Psoas muscle (tissue), 8 donors: ENCODE data around the gene SCN5A. TPM values are rescaled to one million over a fixed set of nuclear protein-coding genes. Genes with fewer than 3 reads are reported as not detected.
A peak's percentile ranks its signal among the peaks of the same experiment; 100 is the strongest.

Experiments
- ATAC-seq, 4 donors: fragments of 200-7000 bp; cut with Tn5 transposase; one replicate each; pipeline ENCODE4 v1.9.1; 2020; ENCODE audit warnings: moderate library complexity in 3 of 4, mild to moderate bottlenecking in 2 of 4
- DNase-seq, 2 donors: peaks; one replicate each; pipeline ENCODE4 v3.0.0-alpha.2; 2020
- H3K27ac ChIP-seq: fragments of 200-600 bp; one replicate; pipeline ENCODE4 v1.8.0; 2022
- H3K27me3 ChIP-seq, 3 donors: fragments of 200-600 bp in 1 of 3; one replicate each; pipeline versions ENCODE4 v1.6.1 to v1.8.0; 2013 to 2022; ENCODE audit warnings: low read length in 2 of 3, mild to moderate bottlenecking in 2 of 3, moderate library complexity in 1 of 3; ENCODE audit not compliant: insufficient read depth in 3 of 3
- H3K36me3 ChIP-seq, 2 donors: fragments of 200-600 bp in 1 of 2; one replicate each; pipeline versions ENCODE4 v1.6.1 to v1.8.0; 2013 to 2022; ENCODE audit warnings: low read depth in 1 of 2, mild to moderate bottlenecking in 1 of 2, moderate library complexity in 1 of 2; ENCODE audit not compliant: insufficient read depth in 1 of 2
- H3K4me1 ChIP-seq: fragments of 200-600 bp; one replicate; pipeline ENCODE4 v1.8.0; 2022
- H3K4me3 ChIP-seq: fragments of 200-600 bp; one replicate; pipeline ENCODE4 v1.8.0; 2022; ENCODE audit warnings: mild to moderate bottlenecking
- H3K9me3 ChIP-seq: fragments of 200-600 bp; one replicate; pipeline ENCODE4 v1.8.0; 2022
- WGBS, 3 donors: extraction: QIAGEN DNeasy Blood & Tissue Kit; methylation state at CpG; one replicate each; pipeline versions ENCODE4 v1.1.6 to v1.1.7; 2013; 5-methylcytosine and 5-hydroxymethylcytosine counted together
- intact Hi-C, 2 donors: fragments of 100-400 bp; cut with DNase I; formaldehyde crosslinking; loops; one replicate each; pipeline versions ENCODE4 v1.11.0 to v1.14.2; 2022
- polyA plus RNA-seq, 3 donors: library from polyadenylated mRNA; stranded (reverse); fragments of 200-250 nt; gene quantifications; one replicate each; pipeline ENCODE4 v1.2.3, GENCODE V29; 2013
- total RNA-seq, 4 donors: library from RNA; stranded (reverse); fragmentation: NEBNext Ultra II Directional in 2 of 4; extraction: Animal tissue kit (Norgen Biotek cat#: 25700) in 2 of 4; gene quantifications; one replicate each; pipeline versions ENCODE4 v1.2.1 to v1.2.4, GENCODE V29; 2021 to 2023
- TF ChIP-seq, protein P1 (sequence below): fragments of 200-600 bp; IDR thresholded peaks from one replicate; pipeline ENCODE4 v1.8.0; 2022; ENCODE audit warnings: antibody characterized with exemption
- donor health status: healthy with polysubstance abuse.
- donor health status: DM: no; HTN: no; CAD: no; lungs with moderate emphysema.
- donor health status: Bipolar disorder and iron deficiency.
- donor health status: healthy.
- donor health status: DM: yes; HTN: yes; CAD: no.
- donor health status: DM: no; HTN: no; CAD: no.
- donor health status: DM: no; HTN: no; CAD: no.
- donor health status: DM: yes; HTN: yes; CAD: no.

SCN5A gene
- total and polyA plus RNA-seq, 7 donors: 0.17 to 34.2 (median 5.7) TPM

DNA sequence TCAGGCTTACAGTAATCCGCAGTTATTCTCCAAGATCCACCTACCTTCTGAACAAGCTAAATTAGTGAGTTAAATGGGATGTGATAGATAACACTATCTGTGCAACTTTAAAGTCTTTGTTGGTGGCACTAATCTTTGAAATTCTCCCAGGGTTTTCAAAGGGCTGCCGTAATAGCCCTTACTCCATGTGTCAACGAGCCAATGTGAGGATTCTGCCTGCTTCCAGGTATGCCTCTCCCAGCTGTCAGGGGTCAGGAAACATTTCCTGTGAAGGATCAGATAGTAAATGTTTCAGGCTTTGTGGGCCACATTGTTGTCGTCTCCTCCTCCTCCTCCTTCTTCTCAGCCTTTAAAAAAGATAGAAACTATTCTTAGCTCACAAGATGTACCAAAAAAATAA, 20.2 kb upstream of the SCN5A start:
- Histone ChIP-seq H3K27ac (no peak overlapping the region), H3K4me1 (no peaks in the 10 kb centered on the region), H3K36me3 (no peaks in the 10 kb centered on the region), H3K4me3 (no peak overlapping the region), H3K27me3 (no peaks in the 10 kb centered on the region), H3K9me3 (no peaks in the 10 kb centered on the region)
- no peak for ATAC-seq
- DNase-seq: no peak
- TF ChIP-seq, protein P1, sequence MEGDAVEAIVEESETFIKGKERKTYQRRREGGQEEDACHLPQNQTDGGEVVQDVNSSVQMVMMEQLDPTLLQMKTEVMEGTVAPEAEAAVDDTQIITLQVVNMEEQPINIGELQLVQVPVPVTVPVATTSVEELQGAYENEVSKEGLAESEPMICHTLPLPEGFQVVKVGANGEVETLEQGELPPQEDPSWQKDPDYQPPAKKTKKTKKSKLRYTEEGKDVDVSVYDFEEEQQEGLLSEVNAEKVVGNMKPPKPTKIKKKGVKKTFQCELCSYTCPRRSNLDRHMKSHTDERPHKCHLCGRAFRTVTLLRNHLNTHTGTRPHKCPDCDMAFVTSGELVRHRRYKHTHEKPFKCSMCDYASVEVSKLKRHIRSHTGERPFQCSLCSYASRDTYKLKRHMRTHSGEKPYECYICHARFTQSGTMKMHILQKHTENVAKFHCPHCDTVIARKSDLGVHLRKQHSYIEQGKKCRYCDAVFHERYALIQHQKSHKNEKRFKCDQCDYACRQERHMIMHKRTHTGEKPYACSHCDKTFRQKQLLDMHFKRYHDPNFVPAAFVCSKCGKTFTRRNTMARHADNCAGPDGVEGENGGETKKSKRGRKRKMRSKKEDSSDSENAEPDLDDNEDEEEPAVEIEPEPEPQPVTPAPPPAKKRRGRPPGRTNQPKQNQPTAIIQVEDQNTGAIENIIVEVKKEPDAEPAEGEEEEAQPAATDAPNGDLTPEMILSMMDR: no peak
- WGBS, 3 donors: 27 to 31% (median 28%) methylated on average over 4 of the region's 4 CpGs
- intact Hi-C loops: no loop called here

DNA sequence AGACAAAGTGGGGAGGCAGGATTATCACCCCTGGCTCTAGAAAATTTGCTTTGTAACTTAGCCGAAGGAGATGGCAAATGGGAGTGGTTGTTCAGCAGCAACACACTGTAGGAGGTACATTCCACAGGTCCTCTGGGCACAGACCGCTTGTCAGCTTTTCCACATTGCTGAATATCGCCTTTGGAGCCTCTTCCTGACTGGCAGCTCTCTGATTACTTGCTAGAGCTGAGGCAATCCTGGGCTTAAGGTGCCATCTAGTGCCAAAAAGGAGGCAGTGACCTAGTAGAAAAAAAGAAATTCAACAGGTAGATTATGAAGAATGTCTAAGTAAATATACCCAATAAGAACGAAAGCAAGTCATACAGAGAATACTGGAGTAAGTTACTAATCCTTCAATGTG, 13.1 kb upstream of the SCN5A start:
- Histone ChIP-seq H3K4me3 (no peak overlapping the region), H3K27me3 (peaks cover 0 to 31% (median 9%) of the 10 kb centered on the region in 3 donors), H3K36me3 (no peaks in the 10 kb centered on the region), H3K27ac (no peak overlapping the region), H3K4me1 (no peaks in the 10 kb centered on the region), H3K9me3 (no peaks in the 10 kb centered on the region)
- no peak for ATAC-seq
- no peak for DNase-seq
- intact Hi-C loops: no loop called here
- WGBS, 3 donors: 30 to 48% (median 40%) methylated on average over 4 of the region's 4 CpGs
- TF ChIP-seq, protein P1: no peak

DNA sequence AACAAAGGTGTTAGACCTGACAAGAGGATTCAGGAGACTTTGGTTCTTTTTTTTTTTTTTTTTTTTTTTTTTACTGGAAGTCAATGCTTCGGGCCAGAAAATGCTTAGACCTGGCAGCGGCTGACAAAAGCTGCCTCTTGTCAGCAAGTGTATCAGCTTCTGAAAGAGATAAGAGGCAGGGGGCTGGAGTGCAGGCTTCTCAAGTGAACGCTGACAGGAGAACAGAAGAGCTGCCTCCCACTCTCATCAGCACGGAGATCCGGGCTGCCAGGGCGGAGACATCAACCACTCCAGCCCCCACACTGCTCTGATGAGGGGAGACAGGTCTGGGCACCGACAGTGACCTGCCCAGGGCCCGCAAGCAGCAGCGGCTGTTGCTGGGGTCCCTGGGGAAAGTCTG, 9.4 kb upstream of the SCN5A start:
- Histone ChIP-seq H3K27ac (no peak overlapping the region), H3K36me3 (no peaks in the 10 kb centered on the region), H3K4me3 (no peak overlapping the region), H3K9me3 (no peaks in the 10 kb centered on the region), H3K4me1 (no peaks in the 10 kb centered on the region), H3K27me3 (peaks cover 0 to 45% (median 12%) of the 10 kb centered on the region in 3 donors)
- DNase-seq (no peak), ATAC-seq (no peak)
- intact Hi-C loops: no loop called here
- WGBS, 3 donors: 14 to 26% (median 18%) methylated on average over 9 of the region's 9 CpGs
- TF ChIP-seq, protein P1: no peak

DNA sequence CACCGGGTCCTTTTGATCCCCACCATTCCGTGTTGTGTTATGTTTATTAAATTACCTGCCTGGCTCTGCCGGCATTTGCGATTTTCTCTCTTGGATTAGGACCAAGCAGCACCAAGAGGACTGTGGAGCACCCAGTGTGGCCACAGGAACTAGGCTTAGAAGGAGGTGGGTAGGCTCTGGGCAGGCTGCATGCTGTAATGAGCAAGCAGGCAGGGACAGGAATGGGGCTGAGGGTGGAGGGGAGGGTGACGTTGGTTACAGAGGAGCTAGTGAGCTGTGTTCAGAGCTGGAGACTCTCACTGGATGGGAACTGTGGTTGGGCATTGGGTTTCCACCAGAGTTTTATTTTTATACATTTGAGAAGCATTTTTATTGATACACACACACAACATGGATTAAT, 7.9 kb upstream of the SCN5A start:
- no peaks in the 10 kb centered on the region for H3K9me3 ChIP-seq
- no peaks in the 10 kb centered on the region for H3K36me3 ChIP-seq
- H3K27ac ChIP-seq: no peak overlapping the region
- peaks cover 0 to 59% (median 12%) of the 10 kb centered on the region in 3 donors for H3K27me3 ChIP-seq
- TF ChIP-seq, protein P1: no peak
- ATAC-seq: no peak
- H3K4me3 ChIP-seq: no peak overlapping the region
- DNase-seq: no peak
- 51 to 61% (median 57%) methylated on average over 5 of the region's 5 CpGs for WGBS, 3 donors
- H3K4me1 ChIP-seq: no peaks in the 10 kb centered on the region
- intact Hi-C loops: no loop called here

DNA sequence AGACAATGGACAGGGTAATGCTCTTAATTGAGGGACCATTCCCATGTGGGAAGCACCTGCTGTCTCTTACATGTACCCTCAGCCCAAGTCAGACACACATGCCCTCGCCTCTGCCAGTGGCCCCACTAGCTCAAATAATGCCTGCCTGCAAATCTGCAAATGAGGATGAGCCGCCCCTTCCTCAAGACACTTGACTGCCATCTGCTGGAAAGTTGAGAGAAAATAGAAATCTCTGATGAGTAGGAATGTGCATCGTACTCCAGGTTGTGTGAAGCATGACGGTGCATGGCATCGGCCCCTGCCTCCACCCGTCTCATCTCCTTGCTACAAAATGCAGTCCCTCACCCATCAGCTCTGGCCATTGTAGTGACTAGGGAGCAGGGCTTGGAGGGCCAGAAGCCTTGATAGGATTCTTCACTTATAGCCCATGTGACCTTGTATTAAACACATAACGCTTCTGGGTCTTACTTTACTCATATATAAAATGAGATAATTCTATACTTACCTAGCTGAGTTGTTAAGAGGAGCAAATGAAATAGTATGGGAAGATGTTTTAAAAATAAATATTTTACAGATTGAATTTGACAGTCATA, 6.3 kb upstream of the SCN5A start:
- H3K36me3 ChIP-seq: no peaks in the 10 kb centered on the region
- H3K4me3 ChIP-seq: no peak overlapping the region
- H3K27me3 ChIP-seq: peaks cover 0 to 61% (median 12%) of the 10 kb centered on the region in 3 donors
- H3K9me3 ChIP-seq: no peaks in the 10 kb centered on the region
- intact Hi-C loops: no loop called here
- no peak overlapping the region for H3K27ac ChIP-seq
- TF ChIP-seq, protein P1: peak; percentile 39
- DNase-seq (no peak), ATAC-seq (peak in 2 of 4 donors; percentile 42 to 60)
- 11 to 16% (median 12%) methylated on average over 7 of the region's 7 CpGs for WGBS, 3 donors
- no peaks in the 10 kb centered on the region for H3K4me1 ChIP-seq
